ENCODE data around the gene MXRA5.
"Not testable (repeated sequence)": the region's sequence is repeated elsewhere in the genome, so short reads cannot be mapped to it uniquely, and the experiment has no call there.

The MXRA5 gene

GRCh38 chrX:3380603-3381002 lies 34.2 kb upstream of the MXRA5 start:
- Histone ChIP-seq H3K4me1 (ENCODE audit: control insufficient read depth, low read depth, low read length) (no peaks in the 10 kb centered on the region), H3K79me2 (ENCODE audit: control insufficient read depth, insufficient read depth, low read length) (no peaks in the 10 kb centered on the region), H3K4ac (ENCODE audit: low read depth, low read length) (no peak overlapping the region), H3K27ac (ENCODE audit: low read depth, low read length) (no peak overlapping the region), H2BK120ac (ENCODE audit: low read depth, low read length) (no peak overlapping the region), H3K4me3 (ENCODE audit: low read length) (no peak overlapping the region), H3K27me3 (ENCODE audit: insufficient read depth, low read length, poor library complexity) (no peaks in the 10 kb centered on the region), H3K4me2 (ENCODE audit: low read length) (no peak overlapping the region), H3K23ac (ENCODE audit: low read length) (no peak overlapping the region), H2BK15ac (replicated peaks; ENCODE audit: low read depth) (no peak overlapping the region), H4K5ac (ENCODE audit: low read length) (no peak overlapping the region), H2AK5ac (ENCODE audit: low read length) (no peak overlapping the region), H3K9ac (ENCODE audit: low read length) (no peak overlapping the region), H2BK5ac (ENCODE audit: low read length) (no peak overlapping the region), H3K79me1 (ENCODE audit: low read length) (no peaks in the 10 kb centered on the region), H3K18ac (ENCODE audit: low read length) (no peak overlapping the region), H3K56ac (ENCODE audit: low read length) (no peak overlapping the region), H3K36me3 (ENCODE audit: control insufficient read depth, insufficient read depth, low read length) (no peaks in the 10 kb centered on the region), H4K8ac (ENCODE audit: low read depth, low read length) (no peak overlapping the region)
- no CpG with 5 or more reads among the region's 3 CpGs for WGBS (ENCODE audit: extremely low coverage, insufficient coverage, low lambda C conversion rate)
- no peak for DNase-seq

GRCh38 chrX:3379111-3379510 lies 32.7 kb upstream of the MXRA5 start:
- DNase-seq, result no peak
- no peak overlapping the region for H3K56ac ChIP-seq (ENCODE audit: low read length)
- no peak overlapping the region for H3K27ac ChIP-seq (ENCODE audit: low read depth, low read length)
- no CpG with 5 or more reads among the region's 4 CpGs for WGBS (ENCODE audit: extremely low coverage, insufficient coverage, low lambda C conversion rate)
- H3K79me1 ChIP-seq (ENCODE audit: low read length), result no peaks in the 10 kb centered on the region
- no peaks in the 10 kb centered on the region for H3K79me2 ChIP-seq (ENCODE audit: control insufficient read depth, insufficient read depth, low read length)
- H3K18ac ChIP-seq (ENCODE audit: low read length), result no peak overlapping the region
- H2AK5ac ChIP-seq (ENCODE audit: low read length), result no peak overlapping the region
- no peak overlapping the region for H3K9ac ChIP-seq (ENCODE audit: low read length)
- H4K8ac ChIP-seq (ENCODE audit: low read depth, low read length), result no peak overlapping the region
- H2BK15ac ChIP-seq (replicated peaks; ENCODE audit: low read depth), result no peak overlapping the region
- no peak overlapping the region for H3K4me2 ChIP-seq (ENCODE audit: low read length)
- no peaks in the 10 kb centered on the region for H3K4me1 ChIP-seq (ENCODE audit: control insufficient read depth, low read depth, low read length)
- no peaks in the 10 kb centered on the region for H3K36me3 ChIP-seq (ENCODE audit: control insufficient read depth, insufficient read depth, low read length)
- no peak overlapping the region for H4K5ac ChIP-seq (ENCODE audit: low read length)
- H3K4ac ChIP-seq (ENCODE audit: low read depth, low read length), result no peak overlapping the region
- H2BK120ac ChIP-seq (ENCODE audit: low read depth, low read length), result no peak overlapping the region
- no peak overlapping the region for H2BK5ac ChIP-seq (ENCODE audit: low read length)
- H3K23ac ChIP-seq (ENCODE audit: low read length), result no peak overlapping the region
- no peak overlapping the region for H3K4me3 ChIP-seq (ENCODE audit: low read length)
- no peaks in the 10 kb centered on the region for H3K27me3 ChIP-seq (ENCODE audit: insufficient read depth, low read length, poor library complexity)

DNA sequence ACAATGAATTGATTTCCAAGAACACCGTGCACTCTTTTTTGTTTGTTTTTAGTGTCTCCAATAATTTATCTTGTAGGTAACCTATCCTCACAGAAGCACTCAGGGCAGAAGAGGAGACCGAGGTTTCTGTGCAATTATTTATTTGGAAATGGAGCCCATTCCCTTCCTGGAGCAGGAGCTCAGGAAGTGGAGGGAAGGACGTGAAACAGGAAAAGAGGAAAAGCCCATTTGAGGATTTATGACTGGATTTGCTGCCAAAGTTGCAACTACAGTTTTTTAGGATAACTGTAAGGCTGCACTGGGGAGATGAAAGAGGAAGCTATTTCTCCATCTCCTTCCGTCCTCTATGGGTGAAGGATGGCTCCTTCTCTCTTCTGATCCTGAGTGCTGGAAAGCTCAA lies 31.7 kb upstream of the MXRA5 start:
- no peak overlapping the region for H2BK5ac ChIP-seq (ENCODE audit: low read length)
- no peak overlapping the region for H3K56ac ChIP-seq (ENCODE audit: low read length)
- no peak overlapping the region for H4K8ac ChIP-seq (ENCODE audit: low read depth, low read length)
- H3K4me1 ChIP-seq (ENCODE audit: control insufficient read depth, low read depth, low read length), result no peaks in the 10 kb centered on the region
- H3K18ac ChIP-seq (ENCODE audit: low read length), result no peak overlapping the region
- no peak overlapping the region for H3K4me3 ChIP-seq (ENCODE audit: low read length)
- no peak overlapping the region for H3K23ac ChIP-seq (ENCODE audit: low read length)
- DNase-seq, result no peak
- H3K79me2 ChIP-seq (ENCODE audit: control insufficient read depth, insufficient read depth, low read length), result no peaks in the 10 kb centered on the region
- H3K9ac ChIP-seq (ENCODE audit: low read length), result no peak overlapping the region
- no peaks in the 10 kb centered on the region for H3K36me3 ChIP-seq (ENCODE audit: control insufficient read depth, insufficient read depth, low read length)
- no CpG with 5 or more reads among the region's 4 CpGs for WGBS (ENCODE audit: extremely low coverage, insufficient coverage, low lambda C conversion rate)
- H3K79me1 ChIP-seq (ENCODE audit: low read length), result no peaks in the 10 kb centered on the region
- H3K27ac ChIP-seq (ENCODE audit: low read depth, low read length), result no peak overlapping the region
- H3K27me3 ChIP-seq (ENCODE audit: insufficient read depth, low read length, poor library complexity), result no peaks in the 10 kb centered on the region
- H2BK15ac ChIP-seq (replicated peaks; ENCODE audit: low read depth), result no peak overlapping the region
- H2AK5ac ChIP-seq (ENCODE audit: low read length), result no peak overlapping the region
- no peak overlapping the region for H2BK120ac ChIP-seq (ENCODE audit: low read depth, low read length)
- no peak overlapping the region for H4K5ac ChIP-seq (ENCODE audit: low read length)
- no peak overlapping the region for H3K4ac ChIP-seq (ENCODE audit: low read depth, low read length)
- H3K4me2 ChIP-seq (ENCODE audit: low read length), result no peak overlapping the region

- no CpG with 5 or more reads among the region's 13 CpGs for WGBS (ENCODE audit: extremely low coverage, insufficient coverage, low lambda C conversion rate)
- H3K4me1 ChIP-seq (ENCODE audit: control insufficient read depth, low read depth, low read length), result no peaks in the 10 kb centered on the region
These were observed 31.1 kb upstream of the MXRA5 start for GRCh38 chrX:3377560-3377959.

GRCh38 chrX:3375878-3376508 lies 29.5 kb upstream of the MXRA5 start:
- H2BK120ac ChIP-seq (ENCODE audit: low read depth, low read length); H3K79me2 ChIP-seq (ENCODE audit: control insufficient read depth, insufficient read depth, low read length); H3K18ac ChIP-seq (ENCODE audit: low read length); H3K27ac ChIP-seq (ENCODE audit: low read depth, low read length); H3K56ac ChIP-seq (ENCODE audit: low read length); H2AK5ac ChIP-seq (ENCODE audit: low read length); H2BK15ac ChIP-seq (replicated peaks; ENCODE audit: low read depth); H3K79me1 ChIP-seq (ENCODE audit: low read length); H4K5ac ChIP-seq (ENCODE audit: low read length); H3K27me3 ChIP-seq (ENCODE audit: insufficient read depth, low read length, poor library complexity); H3K4ac ChIP-seq (ENCODE audit: low read depth, low read length); H3K9ac ChIP-seq (ENCODE audit: low read length); DNase-seq; H3K23ac ChIP-seq (ENCODE audit: low read length); H2BK5ac ChIP-seq (ENCODE audit: low read length); H3K36me3 ChIP-seq (ENCODE audit: control insufficient read depth, insufficient read depth, low read length); H3K4me1 ChIP-seq (ENCODE audit: control insufficient read depth, low read depth, low read length); H3K4me3 ChIP-seq (ENCODE audit: low read length); H4K8ac ChIP-seq (ENCODE audit: low read depth, low read length); H3K4me2 ChIP-seq (ENCODE audit: low read length): not testable (repeated sequence)
- no CpG with 5 or more reads among the region's 2 CpGs for WGBS (ENCODE audit: extremely low coverage, insufficient coverage, low lambda C conversion rate)

More at GRCh38 chrX:3377560-3377959, 31.1 kb upstream of the MXRA5 start:
- Histone ChIP-seq H2AK5ac (ENCODE audit: low read length) (no peak overlapping the region), H3K27ac (ENCODE audit: low read depth, low read length) (no peak overlapping the region), H3K56ac (ENCODE audit: low read length) (no peak overlapping the region), H3K4me3 (ENCODE audit: low read length) (no peak overlapping the region), H3K4ac (ENCODE audit: low read depth, low read length) (no peak overlapping the region), H3K36me3 (ENCODE audit: control insufficient read depth, insufficient read depth, low read length) (no peaks in the 10 kb centered on the region), H3K4me2 (ENCODE audit: low read length) (no peak overlapping the region), H2BK120ac (ENCODE audit: low read depth, low read length) (no peak overlapping the region), H3K79me1 (ENCODE audit: low read length) (no peaks in the 10 kb centered on the region), H3K79me2 (ENCODE audit: control insufficient read depth, insufficient read depth, low read length) (no peaks in the 10 kb centered on the region), H3K27me3 (ENCODE audit: insufficient read depth, low read length, poor library complexity) (no peaks in the 10 kb centered on the region), H4K5ac (ENCODE audit: low read length) (no peak overlapping the region), H4K8ac (ENCODE audit: low read depth, low read length) (no peak overlapping the region), H3K18ac (ENCODE audit: low read length) (no peak overlapping the region), H3K23ac (ENCODE audit: low read length) (no peak overlapping the region), H2BK15ac (replicated peaks; ENCODE audit: low read depth) (no peak overlapping the region), H3K9ac (ENCODE audit: low read length) (no peak overlapping the region), H2BK5ac (ENCODE audit: low read length) (no peak overlapping the region)
- DNase-seq, result no peak

DNA sequence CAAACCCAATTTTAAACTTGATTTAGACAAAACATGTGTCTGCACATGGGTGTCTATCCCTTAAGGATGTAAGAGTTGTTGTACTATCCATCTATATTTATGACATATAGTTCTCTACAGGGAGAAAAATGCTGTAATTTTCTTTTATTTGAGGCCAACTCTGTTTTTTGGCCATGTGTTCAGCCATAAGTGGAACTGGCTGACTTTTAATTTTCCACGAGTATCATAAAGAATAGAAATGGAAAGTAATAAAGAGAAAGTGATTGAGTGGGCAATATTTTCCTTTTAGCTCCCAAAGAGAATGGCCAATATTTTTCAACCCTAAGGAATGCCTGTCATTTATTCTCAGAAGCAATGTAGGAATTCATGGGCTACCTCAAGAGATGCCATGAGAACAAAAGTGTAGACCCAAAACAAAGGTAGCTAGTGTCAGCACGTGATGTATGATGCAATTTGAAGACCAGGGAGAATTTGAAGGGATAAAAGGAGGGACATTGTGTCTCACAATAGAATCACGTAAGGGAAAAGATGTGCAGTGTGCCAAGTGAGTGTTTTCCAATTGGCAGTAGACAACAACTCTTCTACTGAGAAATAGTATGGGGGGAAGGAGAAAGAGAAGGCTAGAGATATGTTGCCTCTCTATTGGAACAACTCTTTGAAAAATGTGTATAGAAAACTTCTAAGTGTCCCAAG lies 27.8 kb upstream of the MXRA5 start:
- Histone ChIP-seq H4K5ac (ENCODE audit: low read length) (no peak overlapping the region), H3K4me3 (ENCODE audit: low read length) (no peak overlapping the region), H3K4ac (ENCODE audit: low read depth, low read length) (no peak overlapping the region), H3K27ac (ENCODE audit: low read depth, low read length) (no peak overlapping the region), H3K4me2 (ENCODE audit: low read length) (no peak overlapping the region), H3K18ac (ENCODE audit: low read length) (no peak overlapping the region), H2BK15ac (replicated peaks; ENCODE audit: low read depth) (no peak overlapping the region), H2BK120ac (ENCODE audit: low read depth, low read length) (no peak overlapping the region), H4K8ac (ENCODE audit: low read depth, low read length) (no peak overlapping the region), H2AK5ac (ENCODE audit: low read length) (no peak overlapping the region), H3K23ac (ENCODE audit: low read length) (no peak overlapping the region), H3K4me1 (ENCODE audit: control insufficient read depth, low read depth, low read length) (no peaks in the 10 kb centered on the region), H2BK5ac (ENCODE audit: low read length) (no peak overlapping the region), H3K36me3 (ENCODE audit: control insufficient read depth, insufficient read depth, low read length) (no peaks in the 10 kb centered on the region), H3K9ac (ENCODE audit: low read length) (no peak overlapping the region), H3K79me1 (ENCODE audit: low read length) (no peaks in the 10 kb centered on the region), H3K56ac (ENCODE audit: low read length) (no peak overlapping the region), H3K79me2 (ENCODE audit: control insufficient read depth, insufficient read depth, low read length) (no peaks in the 10 kb centered on the region), H3K27me3 (ENCODE audit: insufficient read depth, low read length, poor library complexity) (no peaks in the 10 kb centered on the region)
- no CpG with 5 or more reads among the region's 3 CpGs for WGBS (ENCODE audit: extremely low coverage, insufficient coverage, low lambda C conversion rate)
- DNase-seq, result no peak

Measured in mesendoderm (in vitro differentiated cells).